PC-9 (cell line): ENCODE measurements around the gene ATP5F1B. TPM values are rescaled to one million over a fixed set of nuclear protein-coding genes. Genes with fewer than 3 reads are reported as not detected.

Source experiments
- BruUV-seq: library from RNA; stranded (reverse); fragments of 400-500 nt; replicated peaks from 2 replicates; lab custom pipeline; 2021; lab: Mats Ljungman, UMichigan
- CTCF ChIA-PET: fragments of 300-600 bp; sonication (Branson Sonifier 250); formaldehyde crosslinking; loops from one replicate; lab custom pipeline; 2022; ENCODE audit warnings: antibody characterized with exemption; lab: Charles Lee
- POLR2A ChIA-PET: fragments of 300-600 bp; sonication (Branson Sonifier 250); formaldehyde crosslinking; loops from one replicate; lab custom pipeline; 2022; ENCODE audit warnings: antibody characterized with exemption; ENCODE audit not compliant: unreplicated experiment; lab: Charles Lee
- DNase-seq, 2 experiments: peaks; one replicate each; pipeline versions ENCODE4 v3.0.0 to v3.0.0-alpha.2; 2015 to 2022; ENCODE audit warnings: mixed read lengths in 1 of 2
- H2AFZ ChIP-seq: fragments of 200-600 bp; sonication (generic); 2 replicates; pipeline ENCODE4 v1.8.1; 2017; ENCODE audit warnings: antibody characterized with exemption
- H3F3A ChIP-seq: fragments of 200-600 bp; sonication (generic); 2 replicates; pipeline ENCODE4 v1.8.1; 2017; ENCODE audit warnings: antibody characterized with exemption, mild to moderate bottlenecking, low read depth; ENCODE audit not compliant: insufficient read depth
- H3K27ac ChIP-seq: fragments of 200-600 bp; sonication (generic); 2 replicates; pipeline ENCODE4 v1.6.1; 2016; ENCODE audit warnings: mixed run types
- H3K27me3 ChIP-seq: fragments of 200-600 bp; sonication (generic); 2 replicates; pipeline ENCODE4 v1.6.1; 2016; ENCODE audit warnings: low read depth, mixed run types; ENCODE audit not compliant: insufficient read depth
- H3K36me3 ChIP-seq: fragments of 200-600 bp; sonication (generic); 2 replicates; pipeline ENCODE4 v1.6.1; 2016; ENCODE audit warnings: low read depth, mixed run types
- H3K4me1 ChIP-seq: fragments of 200-600 bp; sonication (generic); replicated peaks from 2 replicates; pipeline ENCODE4 v1.6.1; 2016; ENCODE audit warnings: mixed run types; ENCODE audit not compliant: insufficient read depth
- H3K4me2 ChIP-seq: fragments of 200-600 bp; sonication (generic); 2 replicates; pipeline ENCODE4 v1.6.1; 2017; ENCODE audit warnings: mixed run types
- H3K4me3 ChIP-seq: fragments of 200-600 bp; sonication (generic); 2 replicates; pipeline ENCODE4 v1.6.1; 2016; ENCODE audit warnings: mixed run types
- H3K79me2 ChIP-seq: fragments of 200-600 bp; sonication (generic); 2 replicates; pipeline ENCODE4 v1.6.1; 2017; ENCODE audit warnings: low read depth, mixed run types
- H3K9me2 ChIP-seq: fragments of 200-600 bp; sonication (generic); 2 replicates; pipeline ENCODE4 v1.8.1; 2017; ENCODE audit warnings: mild to moderate bottlenecking; ENCODE audit not compliant: insufficient read depth
- H3K9me3 ChIP-seq: fragments of 200-600 bp; sonication (generic); 2 replicates; pipeline ENCODE4 v1.8.1; 2016; ENCODE audit warnings: low read depth; ENCODE audit not compliant: insufficient read depth
- H4K20me1 ChIP-seq: fragments of 200-600 bp; sonication (generic); 2 replicates; pipeline ENCODE4 v1.8.1; 2017; ENCODE audit not compliant: insufficient read depth
- CTCF ChIP-seq: fragments of 200-600 bp; sonication (generic); conservative IDR thresholded peaks from 2 replicates; pipeline ENCODE4 v1.6.1; 2017; ENCODE audit warnings: mixed run types, antibody characterized with exemption, mild to moderate bottlenecking, moderate library complexity
- EZH2 ChIP-seq: fragments of 200-600 bp; sonication (generic); IDR thresholded peaks from 2 replicates; pipeline ENCODE4 v1.8.0; 2017; ENCODE audit warnings: antibody characterized with exemption, low read depth
- intact Hi-C: fragments of 100-400 bp; cut with micrococcal nuclease; formaldehyde crosslinking; loops from one replicate; pipeline ENCODE4 v1.10.0; 2022; ENCODE audit not compliant: unreplicated experiment
- total RNA-seq: library from RNA; stranded (reverse); gene quantifications from 2 replicates; pipeline ENCODE4 v1.2.3, GENCODE V29; 2021

Gene ATP5F1B
- total RNA-seq, 1 experiment from 2014 or later = 587 TPM

DNA sequence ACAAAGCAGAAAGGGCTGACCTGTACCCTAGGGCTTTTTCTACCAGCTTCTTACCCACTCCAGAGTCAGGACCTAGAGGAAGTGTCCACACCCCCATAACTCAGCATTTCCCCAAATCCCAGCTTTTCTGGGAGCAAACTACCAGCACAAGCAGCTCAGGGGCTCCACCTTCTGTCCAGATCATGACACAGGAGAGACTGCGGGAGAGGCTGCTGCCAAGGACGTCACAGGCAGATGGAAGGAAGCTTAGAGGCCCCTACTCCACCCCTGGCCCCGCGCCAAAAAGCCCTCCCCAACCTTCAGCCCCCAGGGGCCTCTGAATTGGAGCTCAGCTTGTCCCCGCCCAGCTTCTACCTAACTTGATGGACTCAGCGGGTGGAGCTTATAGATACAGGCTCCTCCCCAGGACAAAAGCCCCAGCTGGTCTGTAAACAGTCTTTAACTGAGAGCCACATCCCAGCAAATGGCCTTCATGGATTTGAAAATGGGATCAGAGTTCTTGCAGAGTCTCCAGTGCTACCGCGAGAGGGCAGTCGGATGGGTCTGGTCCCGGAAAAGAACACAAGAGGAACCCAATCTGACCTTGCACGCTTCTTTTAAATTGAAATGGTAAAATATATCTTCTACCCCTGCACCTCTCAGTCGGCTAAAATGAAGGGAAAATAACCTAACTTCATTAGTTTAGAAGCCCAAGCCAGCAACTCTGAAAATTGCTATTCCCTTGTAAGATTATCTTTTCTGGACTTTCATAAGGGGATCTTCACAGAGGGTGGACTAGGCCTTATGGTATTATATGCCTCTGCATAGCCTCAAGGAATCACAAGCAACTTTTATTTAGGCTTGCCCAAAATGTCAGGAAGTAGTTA lies 8.9 kb downstream of the ATP5F1B start:
- Histone ChIP-seq H4K20me1 (peaks cover 10% of the 10 kb centered on the region; the same call in 1 of the 2 replicates), H3K36me3 (peaks cover 24% of the 10 kb centered on the region), H3K9me2 (no peaks in the 10 kb centered on the region), H3K27me3 (no peaks in the 10 kb centered on the region), H2AFZ (0 out of 2 replicates have a peak overlapping the region, but pooled peaks have one; percentile 25), H3K9me3 (no peaks in the 10 kb centered on the region), H3K27ac (peak overlapping the region; percentile 58), H3K4me3 (peak overlapping the region; percentile 91), H3K79me2 (peaks cover 52% of the 10 kb centered on the region), H3K4me2 (peak overlapping the region; percentile 100), H3F3A (peaks cover 68% of the 10 kb centered on the region), H3K4me1 (peaks cover 25% of the 10 kb centered on the region)
- TF ChIP-seq CTCF (peak; percentile 71), EZH2 (no peak)
- intact Hi-C loops = loop anchor here (1.0 to 10.0 kb wide), 8 partner anchors 52 to 900 kb away; partner anchors contain the start of genes ESYT1, NAB2, NACA and PTGES3
- DNase-seq = peak; percentile 98 to 99
- BruUV-seq = no TSS peak
- POLR2A ChIA-PET = interaction anchor here (0.5 to 1.2 kb wide), 17 partner anchors 9 to 591 kb away, joined by 3 to 13 read pairs (median 5); partner anchors contain the start of genes ATP5F1B, CNPY2, GLS2 and NACA
- CTCF ChIA-PET = interaction anchor here (0.5 to 1.5 kb wide), 30 partner anchors 9 to 1002 kb away, joined by 3 to 15 read pairs (median 4); partner anchors contain the start of genes ATP5F1B, ESYT1, NACA and PTGES3

DNA sequence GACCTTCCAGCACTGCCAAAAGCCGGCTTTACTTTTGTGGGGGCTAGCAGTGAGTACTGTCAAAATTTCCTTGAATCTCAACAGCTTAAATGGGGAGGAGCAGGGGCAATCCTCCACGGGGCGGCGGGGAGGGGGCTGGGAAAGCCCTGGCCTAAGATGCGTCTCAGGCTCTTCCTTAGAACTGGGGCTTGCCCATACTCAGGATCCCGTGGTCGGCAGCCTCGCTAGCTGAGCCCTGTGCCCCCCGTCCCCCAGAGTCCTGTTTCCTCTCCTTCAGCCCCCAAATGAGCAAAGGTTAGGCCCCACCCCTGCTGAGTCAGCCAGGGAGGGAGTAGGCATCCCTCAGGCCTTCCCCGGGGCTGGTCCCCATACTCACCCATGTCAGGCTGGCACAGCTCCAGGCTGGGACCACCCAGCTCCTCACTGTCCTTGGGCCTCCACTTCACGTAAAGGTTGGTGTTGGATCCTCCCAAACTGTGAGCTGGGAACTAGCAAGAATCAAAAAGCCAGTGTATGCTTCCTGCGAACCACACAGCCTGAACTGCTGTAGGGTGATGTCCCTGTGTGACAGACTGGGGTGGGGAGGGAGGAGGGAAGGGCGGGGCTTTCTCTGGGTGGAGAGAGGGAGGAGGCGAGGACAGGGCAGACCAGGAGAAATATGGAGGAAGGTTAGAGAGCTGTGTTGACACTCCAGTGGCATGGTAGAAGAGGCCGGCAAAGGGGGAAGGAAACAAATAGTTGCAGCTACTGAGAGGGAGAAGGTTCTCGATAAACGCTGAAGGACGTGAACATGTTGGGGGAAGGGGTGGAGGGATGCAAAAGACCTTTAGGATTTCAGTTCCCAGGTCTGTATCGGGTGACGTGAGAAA lies 9.7 kb downstream of the ATP5F1B start:
- no peak for TF ChIP-seq EZH2
- no peak for TF ChIP-seq CTCF
- Histone ChIP-seq H3K36me3 (peaks cover 21% of the 10 kb centered on the region), H3K4me1 (peaks cover 31% of the 10 kb centered on the region), H3K9me2 (no peaks in the 10 kb centered on the region), H2AFZ (peak overlapping the region; percentile 80; the same call in 1 of the 2 replicates), H3K9me3 (no peaks in the 10 kb centered on the region), H3K4me3 (peak overlapping the region; percentile 91), H3F3A (peaks cover 60% of the 10 kb centered on the region), H3K27ac (peak overlapping the region; percentile 58), H3K79me2 (peaks cover 52% of the 10 kb centered on the region), H4K20me1 (peaks cover 10% of the 10 kb centered on the region; the same call in 1 of the 2 replicates), H3K4me2 (peak overlapping the region; percentile 100), H3K27me3 (no peaks in the 10 kb centered on the region)
- BruUV-seq = no TSS peak
- peak; percentile 72 to 75 for DNase-seq
- intact Hi-C loops = loop anchor here (1.0 to 10.0 kb wide), 9 partner anchors 53 to 899 kb away; partner anchors contain the start of genes ESYT1, NAB2, NACA and PTGES3
- ChIA-PET CTCF (interaction anchor here (0.5 to 1.5 kb wide), 24 partner anchors 8 to 597 kb away, joined by 3 to 11 read pairs (median 4); partner anchors contain the start of genes ATP5F1B, ESYT1, NACA and PTGES3), POLR2A (interaction anchor here (0.5 to 1.2 kb wide), 11 partner anchors 10 to 476 kb away, joined by 3 to 23 read pairs (median 5); partner anchors contain the start of genes ATP5F1B, GLS2, NACA and PTGES3)
